Astrocyte of the spinal cord (primary cell): ENCODE measurements around the gene CSF1R.

Experiments
- DNase-seq: peaks from one replicate; pipeline ENCODE4 v3.0.0; 2011; ENCODE audit warnings: low read depth, low spot score
- H3K4me3 ChIP-seq: 2 replicates; pipeline ENCODE4 v1.5.1; 2011; ENCODE audit warnings: low read depth, mild to moderate bottlenecking, low read length, moderate library complexity
- CTCF ChIP-seq: IDR thresholded peaks from 2 replicates; pipeline ENCODE4 v1.5.1; 2012; ENCODE audit warnings: low read depth, mild to moderate bottlenecking, low read length, inconsistent platforms
- in situ Hi-C: cut with HindIII; loops from 2 replicates; pipeline ENCODE4 v1.10.0; 2017; ENCODE audit warnings: low sequenced_read_pairs

CSF1R gene

GRCh38 chr5:150131461-150131860, 45.1 kb upstream of the CSF1R start:
- in situ Hi-C loops, result no loop called here
- no peak for TF ChIP-seq CTCF
- H3K4me3 ChIP-seq, result no peak overlapping the region
- no peak for DNase-seq

DNA sequence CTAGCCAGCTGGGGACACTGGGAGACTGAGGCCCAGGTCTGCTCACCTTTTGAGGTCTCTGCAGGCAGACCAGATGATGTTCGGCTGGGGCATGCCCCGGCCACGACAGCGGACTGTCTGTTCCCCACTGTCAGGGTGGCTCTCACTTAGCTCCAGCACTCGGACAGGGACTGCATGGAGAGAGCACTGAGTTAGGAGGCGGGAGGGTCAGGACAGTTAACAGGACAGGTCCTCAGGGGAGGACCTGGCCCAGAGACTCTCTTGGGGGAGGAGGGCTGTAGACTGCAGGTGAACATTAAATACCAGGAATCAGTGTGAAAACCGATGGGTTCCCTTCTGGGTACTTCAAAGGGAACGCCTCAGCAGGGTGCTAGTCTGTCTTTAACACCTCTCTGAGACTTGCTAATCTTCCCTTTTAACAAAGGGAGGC, 44.2 kb upstream of the CSF1R start:
- in situ Hi-C loops, result no loop called here

DNA sequence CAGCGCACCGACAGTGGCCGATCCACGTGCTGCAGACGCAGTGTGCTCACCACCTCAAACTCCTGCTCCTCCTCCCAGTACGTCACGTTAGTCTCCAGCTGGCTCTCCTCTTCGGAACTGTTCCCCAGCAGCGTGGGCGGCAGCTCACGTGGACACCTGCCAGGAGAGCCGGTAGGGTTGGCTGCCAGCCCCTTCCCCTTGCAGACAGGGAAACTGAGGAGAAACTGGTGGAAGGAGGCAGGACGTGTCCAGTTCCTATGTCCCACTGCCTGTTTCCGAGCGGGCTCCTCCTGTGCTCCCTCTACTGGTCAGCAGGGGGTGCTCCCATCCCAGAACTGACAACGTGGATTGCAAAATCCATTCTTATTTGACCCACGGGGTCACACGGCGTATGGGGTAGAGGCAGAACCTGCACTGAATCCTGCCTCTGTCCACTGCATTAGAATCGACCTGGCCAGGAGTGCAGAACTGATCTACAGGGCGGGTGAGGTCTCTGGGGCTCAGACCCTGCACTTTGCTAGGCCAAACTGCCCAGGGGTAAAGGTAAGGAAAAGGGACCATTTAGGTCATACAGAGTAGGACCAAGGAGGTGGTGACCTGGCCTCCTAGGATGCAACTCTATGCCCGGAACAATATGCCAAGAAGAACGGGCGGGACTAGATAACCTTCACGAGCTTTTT, 43.6 kb upstream of the CSF1R start:
- no peak overlapping the region for H3K4me3 ChIP-seq
- peak; percentile 98 for TF ChIP-seq CTCF
- in situ Hi-C loops, result no loop called here

More for the DNA sequence above, 44.2 kb upstream of the CSF1R start:
- TF ChIP-seq CTCF, result no peak
- no peak overlapping the region for H3K4me3 ChIP-seq
- no peak for DNase-seq

GRCh38 chr5:150129454-150129812, 43.1 kb upstream of the CSF1R start:
- no peak for DNase-seq
- no peak overlapping the region for H3K4me3 ChIP-seq
- in situ Hi-C loops, result no loop called here
- TF ChIP-seq CTCF, result no peak

More for the DNA sequence above, 43.6 kb upstream of the CSF1R start:
- peak; percentile 63 for DNase-seq

DNA sequence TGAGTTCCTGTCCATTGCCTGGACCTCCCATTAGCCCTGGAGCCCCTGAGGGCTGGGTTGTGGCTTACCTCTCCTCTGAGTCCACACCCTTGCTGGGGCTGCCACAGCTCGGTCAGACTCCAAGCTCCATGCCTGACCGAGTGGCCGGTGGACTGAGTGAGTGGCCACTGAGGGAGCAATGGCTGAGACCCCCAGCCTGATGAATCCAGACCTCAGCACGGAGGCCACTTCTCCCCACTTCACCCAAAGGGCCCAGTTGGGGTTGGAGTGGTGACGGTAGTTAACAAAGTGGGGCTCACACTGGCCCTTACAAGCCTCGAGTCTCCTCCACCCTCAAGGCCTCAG, 40.5 kb upstream of the CSF1R start:
- DNase-seq, result no peak
- no peak for TF ChIP-seq CTCF
- in situ Hi-C loops, result no loop called here

DNA sequence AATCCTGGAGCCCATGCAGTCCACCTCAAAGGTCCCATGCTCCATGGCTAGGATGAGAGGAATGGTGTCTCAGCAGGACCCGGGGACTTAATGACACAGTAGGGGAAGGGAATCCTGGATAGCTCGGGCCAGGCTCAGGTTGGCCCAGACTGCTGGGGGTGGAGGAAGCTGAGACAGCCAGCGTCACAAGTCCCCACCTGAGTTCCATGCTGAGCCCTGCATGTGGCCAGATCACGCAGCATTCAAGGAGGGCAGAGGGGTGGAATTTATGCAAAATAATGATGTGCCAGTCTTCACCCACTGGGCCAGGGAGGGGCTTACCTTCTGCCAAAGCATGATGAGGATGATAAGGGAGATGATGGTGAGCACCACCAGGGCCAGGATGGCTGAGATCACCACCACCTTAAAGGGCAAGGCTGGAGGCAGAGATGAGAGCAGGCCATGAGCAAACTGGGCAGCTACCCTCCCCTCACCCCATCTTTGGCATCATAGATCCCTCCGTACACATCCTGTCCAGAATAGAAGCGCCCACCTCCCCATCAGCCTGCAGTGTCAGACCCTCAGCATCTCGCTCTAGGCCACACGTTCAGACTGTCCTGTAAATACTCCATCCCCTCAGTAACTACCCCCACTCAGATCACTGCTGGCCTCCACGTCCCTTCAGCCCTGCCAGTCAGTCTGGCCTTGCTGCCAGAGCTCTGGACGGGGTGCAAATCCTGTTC, 40.0 kb upstream of the CSF1R start:
- in situ Hi-C loops, result no loop called here
- no peak overlapping the region for H3K4me3 ChIP-seq
- no peak for DNase-seq
- no peak for TF ChIP-seq CTCF

More for the DNA sequence above, 40.5 kb upstream of the CSF1R start:
- H3K4me3 ChIP-seq, result no peak overlapping the region
